HEK293 (cell line): ENCODE measurements around the gene CHST3.
A peak's percentile ranks its signal among the peaks of the same experiment; 100 is the strongest.

Source experiments
- CTCF ChIA-PET: fragments of 350-600 bp; formaldehyde crosslinking; extraction: SDS; loops from one replicate; lab custom pipeline; 2021; ENCODE audit warnings: antibody characterized with exemption; lab: Yijun Ruan, JAX
- POLR2A ChIA-PET: fragments of 300-600 bp; formaldehyde crosslinking; extraction: SDS; loops from one replicate; lab custom pipeline; 2020; ENCODE audit warnings: antibody characterized with exemption, inconsistent platforms; lab: Yijun Ruan, JAX
- H3K27ac ChIP-seq: fragments of 200-500 bp; sonication (Bioruptor generic); 2 replicates; pipeline ENCODE4 v1.5.1; 2014; ENCODE audit warnings: low read depth, low read length, control low read depth, inconsistent platforms; ENCODE audit errors: extremely low read depth
- H3K36me3 ChIP-seq, 2 experiments: fragments of 200-500 bp in 1 of 2; sonication (Bioruptor generic) in 1 of 2; 1 replicate in 1 of 2; 2 replicates in 1 of 2; pipeline ENCODE4 v1.5.1; 2014 to 2017; ENCODE audit warnings: inconsistent platforms in 2 of 2, low read length in 2 of 2; ENCODE audit not compliant: control insufficient read depth in 2 of 2, insufficient read depth in 1 of 2
- H3K4me1 ChIP-seq: fragments of 200-500 bp; sonication (Bioruptor generic); 2 replicates; pipeline ENCODE4 v1.5.1; 2014; ENCODE audit warnings: mild to moderate bottlenecking, low read length, inconsistent platforms; ENCODE audit not compliant: control insufficient read depth, insufficient read depth
- H3K4me3 ChIP-seq: 2 replicates; pipeline ENCODE4 v1.5.1; 2011; ENCODE audit warnings: low read depth, mild to moderate bottlenecking, control low read depth, low read length, moderate library complexity
- H3K9me3 ChIP-seq: fragments of 200-500 bp; sonication (Bioruptor generic); 2 replicates; pipeline ENCODE4 v1.5.1; 2014; ENCODE audit warnings: low read depth, low read length, inconsistent platforms; ENCODE audit not compliant: control insufficient read depth, insufficient read depth
- EGR2 ChIP-seq: fragments of 450-650 bp; formaldehyde crosslinking; IDR thresholded peaks from 2 replicates; pipeline ENCODE4 v1.5.1; 2016; ENCODE audit warnings: low read depth, missing biosample characterization, missing genetic modification characterization
- KLF17 ChIP-seq: fragments of 450-650 bp; formaldehyde crosslinking; IDR thresholded peaks from 2 replicates; pipeline ENCODE4 v1.5.1; 2016; ENCODE audit warnings: missing biosample characterization, missing genetic modification characterization
- KLF7 ChIP-seq: fragments of 450-650 bp; formaldehyde crosslinking; IDR thresholded peaks from 2 replicates; pipeline ENCODE4 v1.5.1; 2016; ENCODE audit warnings: missing biosample characterization, missing genetic modification characterization, borderline replicate concordance
- KLF9 ChIP-seq: fragments of 450-650 bp; formaldehyde crosslinking; IDR thresholded peaks from 2 replicates; pipeline ENCODE4 v1.5.1; 2016; ENCODE audit warnings: missing biosample characterization, missing genetic modification characterization, low read depth
- PATZ1 ChIP-seq: fragments of 450-650 bp; formaldehyde crosslinking; IDR thresholded peaks from 2 replicates; pipeline ENCODE4 v1.5.1; 2016; ENCODE audit warnings: missing biosample characterization, missing genetic modification characterization
- PRDM4 ChIP-seq: fragments of 450-650 bp; formaldehyde crosslinking; IDR thresholded peaks from 2 replicates; pipeline ENCODE4 v1.5.1; 2017; ENCODE audit warnings: missing biosample characterization, missing genetic modification characterization
- RBAK ChIP-seq: fragments of 450-650 bp; formaldehyde crosslinking; IDR thresholded peaks from 2 replicates; pipeline ENCODE4 v1.5.1; 2016; ENCODE audit warnings: missing biosample characterization, missing genetic modification characterization
- SCRT2 ChIP-seq: fragments of 450-650 bp; formaldehyde crosslinking; IDR thresholded peaks from 2 replicates; pipeline ENCODE4 v1.5.1; 2016; ENCODE audit warnings: missing biosample characterization, missing genetic modification characterization
- SP7 ChIP-seq: fragments of 450-650 bp; formaldehyde crosslinking; IDR thresholded peaks from 2 replicates; pipeline ENCODE4 v1.5.1; 2016; ENCODE audit warnings: missing biosample characterization, missing genetic modification characterization
- ZBTB17 ChIP-seq: fragments of 450-650 bp; formaldehyde crosslinking; IDR thresholded peaks from 2 replicates; pipeline ENCODE4 v1.5.1; 2016; ENCODE audit warnings: missing biosample characterization, missing genetic modification characterization
- ZFHX2 ChIP-seq: fragments of 450-650 bp; formaldehyde crosslinking; conservative IDR thresholded peaks from 2 replicates; pipeline ENCODE4 v1.5.1; 2016; ENCODE audit warnings: missing biosample characterization, missing genetic modification characterization
- ZIC2 ChIP-seq: fragments of 450-650 bp; formaldehyde crosslinking; IDR thresholded peaks from 2 replicates; pipeline ENCODE4 v1.5.1; 2016; ENCODE audit warnings: missing biosample characterization, missing genetic modification characterization
- ZNF114 ChIP-seq: fragments of 450-650 bp; formaldehyde crosslinking; IDR thresholded peaks from 2 replicates; pipeline ENCODE4 v1.5.0; 2017; ENCODE audit warnings: missing biosample characterization, missing genetic modification characterization
- ZNF157 ChIP-seq: fragments of 450-650 bp; formaldehyde crosslinking; IDR thresholded peaks from 2 replicates; pipeline ENCODE4 v1.5.1; 2016; ENCODE audit warnings: missing biosample characterization, missing genetic modification characterization
- ZNF18 ChIP-seq: fragments of 450-650 bp; formaldehyde crosslinking; IDR thresholded peaks from 2 replicates; pipeline ENCODE4 v1.5.1; 2016; ENCODE audit warnings: missing biosample characterization, missing genetic modification characterization
- ZNF426 ChIP-seq: fragments of 450-650 bp; formaldehyde crosslinking; IDR thresholded peaks from 2 replicates; pipeline ENCODE4 v1.5.1; 2017; ENCODE audit warnings: missing biosample characterization, missing genetic modification characterization, mild to moderate bottlenecking, inconsistent platforms, moderate library complexity
- ZNF433 ChIP-seq: fragments of 450-650 bp; formaldehyde crosslinking; IDR thresholded peaks from 2 replicates; pipeline ENCODE4 v1.5.1; 2016; ENCODE audit warnings: missing biosample characterization, missing genetic modification characterization, low read depth
- ZNF514 ChIP-seq: fragments of 450-650 bp; formaldehyde crosslinking; IDR thresholded peaks from 2 replicates; pipeline ENCODE4 v1.5.1; 2016; ENCODE audit warnings: missing biosample characterization, missing genetic modification characterization
- ZNF600 ChIP-seq: fragments of 450-650 bp; formaldehyde crosslinking; IDR thresholded peaks from 2 replicates; pipeline ENCODE4 v1.5.1; 2016; ENCODE audit warnings: missing biosample characterization, missing genetic modification characterization
- ZNF768 ChIP-seq: fragments of 450-650 bp; formaldehyde crosslinking; IDR thresholded peaks from 2 replicates; pipeline ENCODE4 v1.5.1; 2018; ENCODE audit warnings: missing biosample characterization, mild to moderate bottlenecking, missing genetic modification characterization
- ZNF792 ChIP-seq: fragments of 450-650 bp; formaldehyde crosslinking; IDR thresholded peaks from 2 replicates; pipeline ENCODE4 v1.5.1; 2016; ENCODE audit warnings: missing biosample characterization, missing genetic modification characterization

CHST3 gene

GRCh38 chr10:72037266-72037665, 73.1 kb downstream of the CHST3 start:
- Histone ChIP-seq H3K4me3 (no peak overlapping the region), H3K9me3 (no peaks in the 10 kb centered on the region), H3K36me3 (no peaks in the 10 kb centered on the region), H3K4me1 (no peaks in the 10 kb centered on the region), H3K27ac (no peak overlapping the region)
- ChIA-PET POLR2A (no interaction called here), CTCF (interaction anchor here (3.9 kb wide), 1 partner anchor 11 kb away, joined by 25 read pairs; no protein-coding TSS in a partner anchor)
- TF ChIP-seq ZNF792 (tag by site-specific recombination) (no peak), SCRT2 (tag by site-specific recombination) (0 out of 2 replicates have a peak, but pooled peaks have one; percentile 10)

- no peak for TF ChIP-seq ZNF114
- no peak for TF ChIP-seq KLF7 (tag by site-specific recombination)
- 0 out of 2 replicates have a peak, but pooled peaks have one; percentile 33 for TF ChIP-seq EGR2
- TF ChIP-seq ZNF157, result peak; percentile 66
- TF ChIP-seq ZIC2 (tag by site-specific recombination), result peak; percentile 38
- no peaks in the 10 kb centered on the region for H3K9me3 ChIP-seq
- H3K4me3 ChIP-seq, result no peak overlapping the region
- no peaks in the 10 kb centered on the region for H3K4me1 ChIP-seq
- no peak overlapping the region for H3K27ac ChIP-seq
- POLR2A ChIA-PET, result no interaction called here
- no peaks in the 10 kb centered on the region for H3K36me3 ChIP-seq
- CTCF ChIA-PET, result interaction anchor here (0.6 to 3.9 kb wide), 4 partner anchors 10 to 159 kb away, joined by 3 to 25 read pairs (median 3); no protein-coding TSS in a partner anchor
Measured at GRCh38 chr10:72037811-72038210, 73.6 kb downstream of the CHST3 start.

- no peaks in the 10 kb centered on the region for H3K4me1 ChIP-seq
- CTCF ChIA-PET, result interaction anchor here (0.6 to 3.9 kb wide), 4 partner anchors 10 to 142 kb away, joined by 3 to 25 read pairs (median 4); no protein-coding TSS in a partner anchor
- no peak overlapping the region for H3K27ac ChIP-seq
- POLR2A ChIA-PET, result interaction anchor here (1.5 kb wide), 1 partner anchor 25 kb away, joined by 4 read pairs; no protein-coding TSS in a partner anchor
- H3K9me3 ChIP-seq, result no peaks in the 10 kb centered on the region
- TF ChIP-seq ZFHX2 (tag by site-specific recombination) (peak; percentile 19), ZNF768 (tag by site-specific recombination) (no peak), SP7 (peak; percentile 25; the same call in 1 of the 2 replicates), RBAK (no peak), KLF17 (tag by site-specific recombination) (0 out of 2 replicates have a peak, but pooled peaks have one; percentile 42), KLF9 (tag by site-specific recombination) (no peak), ZNF514 (tag by site-specific recombination) (no peak)
- no peak overlapping the region for H3K4me3 ChIP-seq
- H3K36me3 ChIP-seq, result no peaks in the 10 kb centered on the region
Measured at GRCh38 chr10:72038458-72039001, 74.3 kb downstream of the CHST3 start.

- POLR2A ChIA-PET, result interaction anchor here (1.5 kb wide), 1 partner anchor 24 kb away, joined by 4 read pairs; no protein-coding TSS in a partner anchor
- H3K4me1 ChIP-seq, result no peaks in the 10 kb centered on the region
- TF ChIP-seq ZNF600 (tag by site-specific recombination), result no peak
- TF ChIP-seq ZNF426 (tag by site-specific recombination), result no peak
- TF ChIP-seq PATZ1 (tag by site-specific recombination), result no peak
- TF ChIP-seq PRDM4 (tag by site-specific recombination), result peak; percentile 92
- TF ChIP-seq ZNF18 (tag by site-specific recombination), result no peak
- TF ChIP-seq ZBTB17 (tag by site-specific recombination), result no peak
- no peak for TF ChIP-seq ZNF433 (tag by site-specific recombination)
Measured at GRCh38 chr10:72039377-72039776, 75.2 kb downstream of the CHST3 start.

More at GRCh38 chr10:72039377-72039776, 75.2 kb downstream of the CHST3 start:
- H3K4me3 ChIP-seq, result no peak overlapping the region
- no peak overlapping the region for H3K27ac ChIP-seq
- CTCF ChIA-PET, result interaction anchor here (0.6 to 3.9 kb wide), 3 partner anchors 9 to 223 kb away, joined by 3 to 25 read pairs (median 6); no protein-coding TSS in a partner anchor
- no peaks in the 10 kb centered on the region for H3K9me3 ChIP-seq
- H3K36me3 ChIP-seq, result no peaks in the 10 kb centered on the region
